Smooth muscle cell of the coronary artery (primary cell): ENCODE measurements around the gene HSPA13. TPM values are rescaled to one million over a fixed set of nuclear protein-coding genes. Genes with fewer than 3 reads are reported as not detected.

ENCODE experiments used
- total RNA-seq: library from RNA; depleted of rRNA; stranded (reverse); fragments of >200 nt; gene quantifications from 2 replicates; pipeline ENCODE4 v1.2.3, GENCODE V29; 2014; ENCODE audit warnings: low replicate concordance

HSPA13 gene
- total RNA-seq = 16.5 and 57.8 TPM in 2 replicates

GRCh38 chr21:14382835-14383595, at the start of gene HSPA13:
TSS of gene HSPA13 (minus strand) at chr21:14383146. CDS start at chr21:14383119, 27 bp downstream.

Other genes with a start within 250 kb of the HSPA13 start
- not detected in 2 replicates for gene LIPI, start 172.2 kb downstream of the HSPA13 start, total RNA-seq
- gene RBM11, start 167.0 kb downstream of the HSPA13 start, total RNA-seq = 0.35 TPM in 1 of 2 replicates, not detected in the other
- not detected in 2 replicates for gene SAMSN1, start 163.2 kb upstream of the HSPA13 start, total RNA-seq